Spleen (tissue), 7 donors: ENCODE results near the gene ZBTB48.
A peak's percentile ranks its signal among the peaks of the same experiment; 100 is the strongest.

Experiments
- CTCF ChIP-seq, 11 experiments: fragments of 200-600 bp in 7 of 11; fragments of 450-650 bp in 4 of 11; sonication (generic) in 4 of 11; IDR thresholded peaks in 8 of 11; conservative IDR thresholded peaks in 3 of 11; 1 replicate in 7 of 11; 2 replicates in 4 of 11; pipeline versions ENCODE4 v1.4.0 to v1.8.0; 2016 to 2021; ENCODE audit warnings: antibody characterized with exemption in 11 of 11, inconsistent platforms in 4 of 11, mild to moderate bottlenecking in 1 of 11
- POLR2A ChIP-seq, 3 donors: fragments of 450-650 bp; IDR thresholded peaks; one replicate each; pipeline ENCODE4 v1.5.1; 2017; ENCODE audit warnings: antibody characterized with exemption in 3 of 3, mild to moderate bottlenecking in 1 of 3
- donor health status: DM: no; HTN: no; CAD: no; lungs with moderate emphysema.
- donor health status: DM: no; HTN: no; CAD: no.
- donor health status: DM: no; HTN: no; CAD: no.

GRCh38 chr1:6612641-6613360 is 33.0 kb downstream of the ZBTB48 start:
- peak in 1 of 11 experiments; percentile 11 for TF ChIP-seq CTCF (IDR thresholded peaks at IDR 0.05 in 8 of 11, conservative IDR thresholded peaks at IDR 0.05 in 3 of 11)
- TF ChIP-seq POLR2A (IDR thresholded peaks at IDR 0.05): no peak
